ENCODE results near the gene MAP4K5.

The MAP4K5 gene

DNA sequence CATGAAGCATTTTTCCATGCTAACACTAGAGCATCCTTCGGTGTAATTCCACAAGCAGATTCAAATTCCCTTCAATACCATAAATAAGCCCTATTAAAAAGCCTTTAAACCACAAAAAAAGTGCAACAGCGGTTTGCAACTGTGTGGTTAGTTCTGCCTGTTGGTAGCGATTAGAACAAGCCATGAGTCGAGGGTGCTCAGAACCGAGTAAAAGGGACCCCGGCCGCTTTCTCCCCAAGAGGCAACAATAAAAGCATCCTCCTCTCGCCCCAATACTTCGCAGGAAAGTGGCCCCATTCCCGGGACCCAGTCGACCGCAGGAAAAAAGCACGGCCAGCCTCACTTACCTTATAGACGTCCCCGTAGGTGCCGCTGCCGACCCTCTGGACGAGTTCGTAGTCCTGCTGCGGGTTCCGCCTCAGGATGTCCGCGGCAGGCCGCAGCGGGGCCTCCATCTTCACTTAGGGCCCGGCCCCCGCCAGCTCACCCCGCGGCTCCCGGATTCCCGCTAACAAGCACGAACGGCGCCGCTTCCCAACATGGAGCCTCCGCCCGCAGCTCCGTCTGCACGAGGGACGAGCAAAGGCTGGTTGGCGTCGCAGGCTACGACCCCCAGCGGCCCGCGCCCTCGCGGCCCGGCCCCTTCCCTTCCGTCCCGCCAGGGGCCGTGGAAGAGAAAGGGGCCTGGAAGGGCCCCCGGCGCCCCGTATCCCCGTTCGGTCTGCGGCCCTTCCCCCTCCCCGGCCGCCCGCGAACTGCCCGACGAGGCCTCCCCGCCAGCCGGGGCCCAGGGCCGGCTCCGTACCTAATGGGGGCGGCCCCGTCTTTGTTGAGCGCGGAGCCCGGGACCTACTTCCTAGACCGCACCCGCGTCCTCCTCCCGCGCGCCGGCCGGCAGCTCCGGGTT is 521 bp downstream of the MAP4K5 start:
- H3K4me3 ChIP-seq = peak overlapping the region; percentile 85 to 96
- TF ChIP-seq, protein P1, sequence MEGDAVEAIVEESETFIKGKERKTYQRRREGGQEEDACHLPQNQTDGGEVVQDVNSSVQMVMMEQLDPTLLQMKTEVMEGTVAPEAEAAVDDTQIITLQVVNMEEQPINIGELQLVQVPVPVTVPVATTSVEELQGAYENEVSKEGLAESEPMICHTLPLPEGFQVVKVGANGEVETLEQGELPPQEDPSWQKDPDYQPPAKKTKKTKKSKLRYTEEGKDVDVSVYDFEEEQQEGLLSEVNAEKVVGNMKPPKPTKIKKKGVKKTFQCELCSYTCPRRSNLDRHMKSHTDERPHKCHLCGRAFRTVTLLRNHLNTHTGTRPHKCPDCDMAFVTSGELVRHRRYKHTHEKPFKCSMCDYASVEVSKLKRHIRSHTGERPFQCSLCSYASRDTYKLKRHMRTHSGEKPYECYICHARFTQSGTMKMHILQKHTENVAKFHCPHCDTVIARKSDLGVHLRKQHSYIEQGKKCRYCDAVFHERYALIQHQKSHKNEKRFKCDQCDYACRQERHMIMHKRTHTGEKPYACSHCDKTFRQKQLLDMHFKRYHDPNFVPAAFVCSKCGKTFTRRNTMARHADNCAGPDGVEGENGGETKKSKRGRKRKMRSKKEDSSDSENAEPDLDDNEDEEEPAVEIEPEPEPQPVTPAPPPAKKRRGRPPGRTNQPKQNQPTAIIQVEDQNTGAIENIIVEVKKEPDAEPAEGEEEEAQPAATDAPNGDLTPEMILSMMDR (IDR thresholded peaks at IDR 0.05) = no peak
- H3K4me1 ChIP-seq = peaks cover 0 to 38% (median 19%) of the 10 kb centered on the region in 4 donors
- no peaks in the 10 kb centered on the region for H3K9me3 ChIP-seq
- peak overlapping the region; percentile 91 to 96 for H3K27ac ChIP-seq
- intact Hi-C loops (cut with DNase I; ENCODE audit: low total_unique reads) = loop anchor here (2.0 kb wide), 1 partner anchor 219 kb away; the partner anchor contains the start of genes DMAC2L and L2HGDH
- no peaks in the 10 kb centered on the region for H3K27me3 ChIP-seq
- no peaks in the 10 kb centered on the region for H3K36me3 ChIP-seq
- peak; percentile 50 to 73 for DNase-seq

DNA sequence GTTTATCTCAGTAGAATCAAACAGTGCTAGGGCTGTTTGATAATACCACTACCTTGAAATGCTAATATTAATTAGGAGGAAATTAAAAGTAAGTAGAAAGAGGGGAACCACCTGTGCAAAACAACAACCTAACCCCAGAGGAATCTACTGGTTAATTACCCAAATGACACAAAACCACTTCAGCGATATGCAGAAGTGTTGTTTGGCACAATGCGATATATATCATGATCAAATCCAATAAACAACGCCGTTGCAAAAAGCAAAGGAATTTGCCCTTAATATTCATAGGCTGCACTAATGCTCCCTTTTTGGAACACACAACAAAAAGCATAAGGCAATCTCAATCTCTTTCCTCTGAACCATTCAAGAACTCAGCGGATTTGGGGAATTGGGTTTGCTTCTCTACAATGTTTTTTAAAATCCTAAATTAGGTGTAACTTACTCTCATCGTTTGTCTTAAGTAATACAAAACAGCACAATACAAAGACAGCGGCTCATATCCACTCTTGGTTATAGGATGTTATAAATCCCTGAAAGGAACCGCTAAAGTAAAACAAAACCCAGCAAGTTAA is 1.5 kb downstream of the MAP4K5 start:
- no peaks in the 10 kb centered on the region for H3K27me3 ChIP-seq
- peak overlapping the region; percentile 85 to 96 for H3K4me3 ChIP-seq
- peak overlapping the region; percentile 91 to 96 for H3K27ac ChIP-seq
- H3K9me3 ChIP-seq = no peaks in the 10 kb centered on the region
- intact Hi-C loops (cut with DNase I; ENCODE audit: low total_unique reads) = no loop called here
- no peak for DNase-seq
- peaks cover 0 to 38% (median 21%) of the 10 kb centered on the region in 4 donors for H3K4me1 ChIP-seq
- no peaks in the 10 kb centered on the region for H3K36me3 ChIP-seq
- TF ChIP-seq, protein P1 (IDR thresholded peaks at IDR 0.05) = no peak

DNA sequence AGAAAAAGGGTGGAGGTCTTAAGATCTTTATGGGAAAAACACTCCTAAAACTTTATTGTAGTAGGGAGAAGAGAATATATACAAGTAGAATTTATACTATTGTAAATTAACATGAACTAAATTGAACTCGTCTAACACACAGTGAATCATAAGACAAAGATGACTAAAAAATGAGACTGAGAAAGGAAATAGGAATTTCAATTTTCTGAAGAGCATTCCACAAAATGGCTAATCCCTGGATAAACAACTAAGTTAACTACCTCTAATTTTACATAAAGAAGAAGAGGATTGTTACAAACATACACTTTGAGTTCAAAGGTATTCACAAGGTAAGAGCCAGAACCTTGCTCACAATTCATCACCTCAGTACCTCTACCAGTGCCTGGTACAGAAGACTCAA is 2.0 kb downstream of the MAP4K5 start:
- Histone ChIP-seq H3K27ac (peak overlapping the region; percentile 91 to 96), H3K36me3 (no peaks in the 10 kb centered on the region), H3K4me3 (peak overlapping the region; percentile 85 to 96), H3K27me3 (no peaks in the 10 kb centered on the region), H3K9me3 (no peaks in the 10 kb centered on the region), H3K4me1 (peaks cover 0 to 38% (median 23%) of the 10 kb centered on the region in 4 donors)
- intact Hi-C loops (cut with DNase I; ENCODE audit: low total_unique reads) = no loop called here
- TF ChIP-seq, protein P1 (IDR thresholded peaks at IDR 0.05) = no peak
- no peak for DNase-seq

DNA sequence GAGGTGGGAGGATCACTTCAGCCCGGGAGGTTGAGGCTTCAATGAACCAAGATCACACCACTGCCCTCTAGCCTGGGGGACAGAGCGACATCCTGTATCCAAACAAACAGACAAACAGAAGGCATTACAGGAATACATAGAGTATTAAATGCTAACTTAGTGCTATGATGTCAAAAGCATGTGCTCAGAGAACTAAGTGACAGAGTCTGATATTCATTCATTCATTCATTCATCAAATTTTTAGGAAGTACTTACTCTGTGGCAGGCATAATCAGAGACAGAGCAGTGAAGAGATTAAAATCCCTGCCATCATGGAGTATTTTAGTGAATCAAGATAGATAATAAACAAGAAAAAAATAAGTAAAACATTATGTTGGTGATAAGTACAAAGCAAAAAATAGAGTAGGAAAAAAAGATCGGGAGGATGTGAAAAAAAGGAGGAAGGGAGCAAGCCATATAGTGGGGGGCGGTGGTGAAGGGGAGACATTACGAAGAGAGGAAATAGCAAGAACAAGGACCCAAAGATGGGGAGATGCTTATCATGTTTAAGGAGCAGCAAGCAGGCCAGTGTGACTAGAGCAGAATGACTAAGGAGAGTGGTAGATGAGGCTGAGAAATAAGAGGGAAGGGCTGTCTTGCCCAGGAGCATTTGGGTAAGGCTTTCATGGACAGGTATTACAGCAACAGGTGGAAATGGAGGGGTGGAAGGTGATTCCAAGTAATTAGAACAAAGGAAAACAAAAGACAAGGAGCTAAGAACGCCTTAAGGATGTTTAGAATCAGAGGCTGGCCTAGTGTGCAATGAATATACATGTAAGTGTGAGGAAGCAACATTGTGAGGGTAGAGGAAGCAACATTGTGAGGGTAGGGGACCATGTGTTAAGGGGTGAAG is 2.8 kb downstream of the MAP4K5 start:
- Histone ChIP-seq H3K36me3 (no peaks in the 10 kb centered on the region), H3K4me3 (no peak overlapping the region), H3K27ac (peak overlapping the region; percentile 1 to 91), H3K9me3 (no peaks in the 10 kb centered on the region), H3K27me3 (no peaks in the 10 kb centered on the region), H3K4me1 (peaks cover 0 to 43% (median 26%) of the 10 kb centered on the region in 4 donors)
- no peak for DNase-seq
- intact Hi-C loops (cut with DNase I; ENCODE audit: low total_unique reads) = no loop called here
- TF ChIP-seq, protein P1 (IDR thresholded peaks at IDR 0.05) = no peak

DNA sequence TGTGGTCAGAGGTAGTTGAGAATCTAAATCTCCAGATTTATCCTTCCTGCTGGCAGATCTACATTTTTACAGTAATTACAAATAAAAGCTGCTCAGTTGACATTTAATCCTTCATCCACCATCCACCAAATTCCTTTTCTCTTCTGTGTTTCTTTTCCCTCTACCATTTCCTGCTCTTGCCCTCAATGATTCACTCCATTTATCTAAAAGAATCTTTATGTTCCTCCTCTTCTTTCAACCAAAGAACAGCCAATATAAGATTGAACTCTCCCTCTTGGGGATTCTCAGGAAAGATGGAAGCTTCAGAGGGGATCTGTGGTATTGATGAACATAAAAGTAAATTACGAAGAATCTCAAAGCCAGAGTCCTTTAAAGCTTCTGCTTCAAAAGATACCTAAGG is 4.4 kb downstream of the MAP4K5 start:
- TF ChIP-seq, protein P1 (IDR thresholded peaks at IDR 0.05) = no peak
- DNase-seq = no peak
- Histone ChIP-seq H3K27ac (no peak overlapping the region), H3K36me3 (peaks cover 0 to 4% (median 0%) of the 10 kb centered on the region in 3 donors), H3K9me3 (no peaks in the 10 kb centered on the region), H3K4me1 (peaks cover 0 to 50% (median 27%) of the 10 kb centered on the region in 4 donors), H3K27me3 (no peaks in the 10 kb centered on the region), H3K4me3 (no peak overlapping the region)
- intact Hi-C loops (cut with DNase I; ENCODE audit: low total_unique reads) = no loop called here
